HepG2 (cell line): ENCODE results near the gene TXNDC11. TPM values are rescaled to one million over a fixed set of nuclear protein-coding genes. Genes with fewer than 3 reads are reported as not detected.
A peak's percentile ranks its signal among the peaks of the same experiment; 100 is the strongest.

Source experiments
- ATAC-seq: fragments of 200-7000 bp; cut with Tn5 transposase; 3 replicates; pipeline ENCODE4 v1.9.1; 2020; ENCODE audit warnings: mild to moderate bottlenecking, moderate library complexity
- BruUV-seq: library from RNA; stranded (reverse); fragments of 400-500 nt; replicated peaks from 2 replicates; lab custom pipeline; 2021; lab: Mats Ljungman, UMichigan
- CTCF ChIA-PET: fragments of 300-600 bp; formaldehyde crosslinking; extraction: SDS; loops from one replicate; lab custom pipeline; 2021; ENCODE audit warnings: low total read pairs, inconsistent platforms, low intra/inter-chr PET ratio; lab: Yijun Ruan, JAX
- POLR2A ChIA-PET: fragments of 350-600 bp; sonication (Branson Sonifier 250); formaldehyde crosslinking; loops from one replicate; lab custom pipeline; 2020; ENCODE audit warnings: antibody characterized with exemption, inconsistent platforms; lab: Yijun Ruan, JAX
- DNase-seq: peaks from one replicate; pipeline ENCODE4 v3.0.0-alpha.2; 2015; ENCODE audit warnings: low spot score
- FAIRE-seq: peaks from 3 replicates; lab custom pipeline; 2011; peaks lifted over from hg19 to GRCh38; lab: Jason Lieb, UNC
- H2AFZ ChIP-seq: one replicate; pipeline ENCODE4 v1.6.1; 2011; ENCODE audit warnings: low read length, inconsistent platforms
- H3K27ac ChIP-seq: fragments of 300-600 bp; 3 replicates; pipeline ENCODE4 v1.8.0; 2011; ENCODE audit warnings: mixed run types, mild to moderate bottlenecking, mixed read lengths, low read length, inconsistent platforms; ENCODE audit not compliant: insufficient read depth; ENCODE audit errors: extremely low read length
- H3K27me3 ChIP-seq, 2 experiments: fragments of 200-600 bp in 1 of 2; 2 replicates in 1 of 2; 3 replicates in 1 of 2; pipeline versions ENCODE4 v1.6.0 to v1.8.0; 2011; ENCODE audit warnings: low read length in 2 of 2, mild to moderate bottlenecking in 2 of 2, moderate library complexity in 2 of 2, inconsistent platforms in 1 of 2; ENCODE audit not compliant: insufficient read depth in 2 of 2, control insufficient read depth in 1 of 2
- H3K36me3 ChIP-seq, 2 experiments: fragments of 200-600 bp in 1 of 2; replicated peaks in 1 of 2; 2 replicates in 1 of 2; 3 replicates in 1 of 2; pipeline versions ENCODE4 v1.5.1 to v1.8.0; 2011; ENCODE audit warnings: low read length in 2 of 2, inconsistent platforms in 1 of 2; ENCODE audit not compliant: insufficient read depth in 2 of 2, control insufficient read depth in 1 of 2
- H3K4me1 ChIP-seq: 2 replicates; pipeline ENCODE4 v1.5.1; 2012; ENCODE audit warnings: low read length, inconsistent platforms; ENCODE audit not compliant: insufficient read depth
- H3K4me2 ChIP-seq: 2 replicates; pipeline ENCODE4 v1.6.0; 2011; ENCODE audit warnings: low read depth, low read length, inconsistent platforms
- H3K4me3 ChIP-seq, 3 experiments: fragments of 200-600 bp in 1 of 3; sonication (generic), shearing (Covaris generic) in 1 of 3; replicated peaks in 1 of 3; 2 replicates each; pipeline ENCODE4 v1.5.1; 2011 to 2016; ENCODE audit warnings: low read length in 3 of 3, inconsistent platforms in 2 of 3, low read depth in 2 of 3, mild to moderate bottlenecking in 2 of 3, control low read depth in 1 of 3, mixed read lengths in 1 of 3; ENCODE audit not compliant: insufficient read depth in 1 of 3
- H3K79me2 ChIP-seq: one replicate; pipeline ENCODE4 v1.6.1; 2011; ENCODE audit warnings: low read length, inconsistent platforms; ENCODE audit not compliant: insufficient read depth
- H3K9ac ChIP-seq: 2 replicates; pipeline ENCODE4 v1.6.0; 2011; ENCODE audit warnings: mild to moderate bottlenecking, low read depth, low read length, inconsistent platforms; ENCODE audit not compliant: insufficient read depth
- H3K9me3 ChIP-seq: 2 replicates; pipeline ENCODE4 v1.5.1; 2012; ENCODE audit warnings: mild to moderate bottlenecking, low read length
- H4K20me1 ChIP-seq: 2 replicates; pipeline ENCODE4 v1.6.0; 2011; ENCODE audit warnings: inconsistent platforms, mild to moderate bottlenecking, low read length, moderate library complexity; ENCODE audit not compliant: insufficient read depth
- CCDC6 ChIP-seq: sonication (generic); formaldehyde crosslinking; IDR thresholded peaks from 2 replicates; pipeline ENCODE4 v1.8.1; 2022; ENCODE audit warnings: mild to moderate bottlenecking, missing genetic modification reagents, moderate library complexity
- EHMT2 ChIP-seq: fragments of 200-600 bp; sonication (generic); IDR thresholded peaks from 2 replicates; pipeline ENCODE4 v1.7.0; 2017; ENCODE audit warnings: antibody characterized with exemption, low read depth, low read length, borderline replicate concordance
- EZH2 ChIP-seq: conservative IDR thresholded peaks from 2 replicates; pipeline ENCODE4 v1.6.1; 2012; ENCODE audit warnings: mild to moderate bottlenecking, low read depth, low read length, moderate library complexity
- HBP1 ChIP-seq: IDR thresholded peaks from 2 replicates; pipeline ENCODE4 v1.6.1; 2016; ENCODE audit warnings: low read depth, control low read depth
- IRF2 ChIP-seq: IDR thresholded peaks from 2 replicates; pipeline ENCODE4 v1.6.1; 2018; ENCODE audit warnings: missing genetic modification reagents, missing compliant biosample characterization
- KDM1A ChIP-seq: IDR thresholded peaks from 2 replicates; pipeline ENCODE4 v1.6.1; 2016; ENCODE audit warnings: missing compliant biosample characterization
- MAFK ChIP-seq, 2 experiments: IDR thresholded peaks in 1 of 2; conservative IDR thresholded peaks in 1 of 2; 2 replicates each; pipeline ENCODE4 v1.6.1; 2011; ENCODE audit warnings: improper control_type of control experiment in 2 of 2, low read length in 2 of 2
- MIXL1 ChIP-seq: IDR thresholded peaks from 2 replicates; pipeline ENCODE4 v1.6.1; 2016
- NFKBIZ ChIP-seq: IDR thresholded peaks from 2 replicates; pipeline ENCODE4 v1.6.1; 2018; ENCODE audit warnings: missing genetic modification reagents, missing compliant biosample characterization
- RELA ChIP-seq: sonication (generic); formaldehyde crosslinking; IDR thresholded peaks from 2 replicates; pipeline ENCODE4 v1.4.0; 2020; ENCODE audit warnings: missing genetic modification reagents
- SATB2 ChIP-seq: sonication (generic); formaldehyde crosslinking; IDR thresholded peaks from 2 replicates; pipeline ENCODE4 v1.5.0; 2020; ENCODE audit warnings: missing genetic modification reagents
- TBX3 ChIP-seq: fragments of 450-650 bp; IDR thresholded peaks from 2 replicates; pipeline ENCODE4 v1.6.1; 2017; ENCODE audit warnings: antibody characterized with exemption, mild to moderate bottlenecking, inconsistent platforms, borderline replicate concordance
- THYN1 ChIP-seq: sonication (generic); formaldehyde crosslinking; IDR thresholded peaks from 2 replicates; pipeline ENCODE4 v1.8.1; 2023; ENCODE audit warnings: low read depth, mild to moderate bottlenecking, moderate library complexity, missing genetic modification reagents, borderline replicate concordance
- ZKSCAN1 ChIP-seq: fragments of 150-350 bp; IDR thresholded peaks from 2 replicates; pipeline ENCODE4 v1.6.1; 2014; ENCODE audit warnings: low read length
- ZMYM3 ChIP-seq: sonication (generic); formaldehyde crosslinking; IDR thresholded peaks from 2 replicates; pipeline ENCODE4 v1.5.1; 2020; ENCODE audit warnings: mild to moderate bottlenecking, missing genetic modification reagents
- ZNF33A ChIP-seq: sonication (generic); formaldehyde crosslinking; IDR thresholded peaks from 2 replicates; pipeline ENCODE4 v1.5.1; 2020; ENCODE audit warnings: missing genetic modification reagents, mild to moderate bottlenecking, moderate library complexity, borderline replicate concordance
- ZNF543 ChIP-seq: sonication (generic); formaldehyde crosslinking; IDR thresholded peaks from 2 replicates; pipeline ENCODE4 v1.4.0; 2020; ENCODE audit warnings: mild to moderate bottlenecking, missing genetic modification reagents
- ZNF605 ChIP-seq: sonication (generic); formaldehyde crosslinking; IDR thresholded peaks from 2 replicates; pipeline ENCODE4 v1.8.0; 2022; ENCODE audit warnings: mild to moderate bottlenecking, missing genetic modification reagents
- ZNF75D ChIP-seq: sonication (generic); formaldehyde crosslinking; IDR thresholded peaks from 2 replicates; pipeline ENCODE4 v1.8.1; 2023; ENCODE audit warnings: missing genetic modification reagents, mild to moderate bottlenecking, borderline replicate concordance
- WGBS: methylation state at CpG from one replicate; pipeline ENCODE4 v1.1.6; 2017; ENCODE audit warnings: low lambda C conversion rate; 5-methylcytosine and 5-hydroxymethylcytosine counted together
- in situ Hi-C: cut with HindIII; loops from 2 replicates; pipeline ENCODE4 v1.10.0; 2017; ENCODE audit warnings: low pct_unique_long_range_greater_than_20kb; ENCODE audit not compliant: extremely low pct_ligation_motif_present
- intact Hi-C: fragments of 100-400 bp; cut with micrococcal nuclease; formaldehyde crosslinking; loops from one replicate; pipeline ENCODE4 v1.10.0; 2022; ENCODE audit not compliant: unreplicated experiment
- polyA plus RNA-seq, 8 experiments: library from polyadenylated mRNA; depleted of rRNA in 3 of 8; stranded (reverse) in 7 of 8; unstranded in 1 of 8; fragments of >200 nt; fragmentation: Illumina TruSeq in 4 of 8; extraction: Trizol in 4 of 8; gene quantifications; 2 replicates each; pipeline versions ENCODE4 v1.2.1 to v1.2.3, GENCODE V29; 2011 to 2016; ENCODE audit warnings: low read depth in 4 of 8, missing spikeins in 1 of 8, mixed read lengths in 1 of 8; ENCODE audit not compliant: insufficient read depth in 1 of 8
- total RNA-seq, 5 experiments: library from RNA; depleted of rRNA; stranded (reverse); fragments of >200 nt; fragmentation: Illumina TruSeq; extraction: Trizol; gene quantifications; 2 replicates each; pipeline ENCODE4 v1.2.3, GENCODE V29; 2016; ENCODE audit warnings: low read depth in 1 of 5

Gene TXNDC11
- total and polyA plus RNA-seq, 2 of the 13 experiments (the other 11 are each of a cell fraction or from before 2014, with no cell fraction given), result 74.9 to 123 TPM

DNA sequence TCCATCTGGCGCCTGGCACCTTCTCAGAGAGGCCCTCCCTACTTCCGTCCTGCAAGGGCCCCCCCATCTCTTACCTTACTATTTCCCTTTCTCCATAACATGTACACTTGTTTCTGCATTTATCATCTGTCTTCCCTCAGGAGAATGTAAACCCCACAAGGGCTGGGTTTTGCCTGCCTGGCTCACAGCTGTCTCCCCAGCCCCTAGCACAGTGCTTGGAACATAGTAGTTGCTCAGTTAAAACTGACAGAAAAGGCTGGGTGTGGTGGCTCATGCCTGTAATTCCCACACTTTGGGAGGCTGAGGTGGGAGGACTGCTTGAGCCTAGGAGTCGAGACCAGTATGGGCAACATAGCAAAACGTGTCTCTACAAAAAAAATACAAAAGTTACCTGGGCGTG is 80.1 kb downstream of the TXNDC11 start:
- ATAC-seq (no peak), DNase-seq (no peak), FAIRE-seq (no peak)
- ChIA-PET CTCF (no interaction called here), POLR2A (no interaction called here)
- Histone ChIP-seq H3K9ac (no peak overlapping the region), H3K4me2 (no peak overlapping the region), H3K4me1 (peaks cover 48% of the 10 kb centered on the region), H2AFZ (no peak overlapping the region), H3K27ac (no peak overlapping the region), H3K79me2 (no peaks in the 10 kb centered on the region), H4K20me1 (no peaks in the 10 kb centered on the region; the same call in 1 of the 2 replicates), H3K9me3 (no peaks in the 10 kb centered on the region), H3K4me3 (no peak overlapping the region), H3K27me3 (peaks cover 3 to 51% of the 10 kb centered on the region in 2 experiments), H3K36me3 (no peaks in the 10 kb centered on the region)
- TF ChIP-seq IRF2 (CRISPR knock-in tag) (no peak), ZMYM3 (CRISPR knock-in tag) (peak; percentile 43; the same call in 1 of the 2 replicates)
- in situ Hi-C loops, result no loop called here
- BruUV-seq, result no TSS peak
- intact Hi-C loops, result no loop called here
- WGBS, result 36% methylated on average over 5 of the region's 5 CpGs

DNA sequence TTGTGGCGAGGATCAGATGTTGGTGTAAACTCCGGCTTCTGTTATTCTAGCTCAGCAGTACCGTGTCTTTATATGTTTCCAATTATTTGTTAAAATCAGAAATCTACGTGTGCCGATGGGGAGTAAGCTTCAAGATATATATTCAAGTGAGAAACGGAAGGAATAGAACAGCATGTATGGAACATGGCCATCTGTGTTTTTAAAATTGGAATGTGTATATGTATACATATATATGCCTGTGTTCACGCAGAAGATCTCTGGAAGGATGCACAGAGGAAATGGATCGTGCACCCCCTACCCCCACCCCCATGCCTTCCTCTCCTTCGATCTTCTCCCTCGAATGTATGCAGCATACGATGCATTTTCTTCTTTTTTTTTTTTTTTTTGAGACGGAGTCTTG is 82.1 kb downstream of the TXNDC11 start:
- WGBS, result 50% methylated on average over 12 of the region's 12 CpGs
- Histone ChIP-seq H2AFZ (no peak overlapping the region), H3K4me2 (no peak overlapping the region), H3K79me2 (no peaks in the 10 kb centered on the region), H3K9me3 (no peaks in the 10 kb centered on the region), H3K9ac (no peak overlapping the region), H3K4me3 (no peak overlapping the region), H3K4me1 (peaks cover 34% of the 10 kb centered on the region), H3K27me3 (peaks cover 6 to 49% of the 10 kb centered on the region in 2 experiments), H3K27ac (no peak overlapping the region), H3K36me3 (no peaks in the 10 kb centered on the region), H4K20me1 (no peaks in the 10 kb centered on the region; the same call in 1 of the 2 replicates)
- TF ChIP-seq MIXL1 (CRISPR knock-in tag) (no peak), THYN1 (CRISPR knock-in tag) (no peak), ZNF605 (CRISPR knock-in tag) (no peak), ZKSCAN1 (no peak), EZH2 (no peak), ZNF33A (CRISPR knock-in tag) (no peak), MAFK (conservative IDR thresholded peaks at IDR 0.05 in 1 of 2, IDR thresholded peaks at IDR 0.05 in 1 of 2; ENCODE audit: low read length in 2 of 2) (no peak), TBX3 (no peak), CCDC6 (CRISPR knock-in tag) (no peak), SATB2 (CRISPR knock-in tag) (no peak), RELA (CRISPR knock-in tag) (no peak), EHMT2 (no peak), NFKBIZ (CRISPR knock-in tag) (no peak), HBP1 (CRISPR knock-in tag) (no peak), KDM1A (no peak), ZNF75D (CRISPR knock-in tag) (no peak), ZNF543 (CRISPR knock-in tag) (no peak)
- CTCF ChIA-PET, result no interaction called here
- no peak for DNase-seq
- ATAC-seq, result no peak
- FAIRE-seq, result no peak
- intact Hi-C loops, result no loop called here
- no TSS peak for BruUV-seq
- POLR2A ChIA-PET, result no interaction called here
- in situ Hi-C loops, result no loop called here
